HUES48 (cell line): ENCODE results near the gene TMEM181.
"Not testable (repeated sequence)": the region's sequence is repeated elsewhere in the genome, so short reads cannot be mapped to it uniquely, and the experiment has no call there.

Experiments used
- H3K27ac ChIP-seq: one replicate; pipeline ENCODE4 v1.7.0; 2013; ENCODE audit warnings: low read depth, low read length, inconsistent platforms
- H3K27me3 ChIP-seq: 2 replicates; pipeline ENCODE4 v1.6.1; 2013; ENCODE audit warnings: mild to moderate bottlenecking, low read length; ENCODE audit not compliant: control insufficient read depth, insufficient read depth
- H3K36me3 ChIP-seq: 2 replicates; pipeline ENCODE4 v1.6.1; 2013; ENCODE audit warnings: low read length; ENCODE audit not compliant: control insufficient read depth, insufficient read depth
- H3K4me1 ChIP-seq: 2 replicates; pipeline ENCODE4 v1.6.1; 2013; ENCODE audit warnings: mild to moderate bottlenecking, low read length; ENCODE audit not compliant: control insufficient read depth, insufficient read depth
- H3K4me3 ChIP-seq: 2 replicates; pipeline ENCODE4 v1.5.1; 2013; ENCODE audit warnings: mild to moderate bottlenecking, low read depth, low read length
- H3K9ac ChIP-seq: 2 replicates; pipeline ENCODE4 v1.6.1; 2013; ENCODE audit warnings: mild to moderate bottlenecking, low read depth, low read length, moderate library complexity
- H3K9me3 ChIP-seq: 2 replicates; pipeline ENCODE4 v1.6.1; 2013; ENCODE audit warnings: low read length; ENCODE audit not compliant: control insufficient read depth, insufficient read depth

The TMEM181 gene

GRCh38 chr6:158655569-158656450 is 95.9 kb downstream of the TMEM181 start:
- Histone ChIP-seq H3K9me3 (no peaks in the 10 kb centered on the region), H3K4me3 (no peak overlapping the region), H3K27me3 (no peaks in the 10 kb centered on the region), H3K36me3 (no peaks in the 10 kb centered on the region), H3K9ac (no peak overlapping the region), H3K4me1 (0 out of 2 replicates have a peak, but pooled peaks cover 3% of the 10 kb centered on the region), H3K27ac (no peak overlapping the region)

GRCh38 chr6:158656986-158657385 is 97.1 kb downstream of the TMEM181 start:
- H3K27me3 ChIP-seq, H3K36me3 ChIP-seq, H3K27ac ChIP-seq, H3K9me3 ChIP-seq, H3K4me1 ChIP-seq, H3K9ac ChIP-seq, H3K4me3 ChIP-seq: not testable (repeated sequence)

GRCh38 chr6:158660333-158660754 is 100.5 kb downstream of the TMEM181 start:
- Histone ChIP-seq H3K9me3 (no peaks in the 10 kb centered on the region), H3K27me3 (no peaks in the 10 kb centered on the region), H3K4me3 (no peak overlapping the region), H3K36me3 (no peaks in the 10 kb centered on the region), H3K4me1 (peaks cover 14% of the 10 kb centered on the region), H3K27ac (no peak overlapping the region), H3K9ac (no peak overlapping the region)

GRCh38 chr6:158661156-158661685 is 101.3 kb downstream of the TMEM181 start:
- Histone ChIP-seq H3K27me3 (no peaks in the 10 kb centered on the region), H3K36me3 (no peaks in the 10 kb centered on the region), H3K4me1 (peaks cover 14% of the 10 kb centered on the region), H3K27ac (no peak overlapping the region), H3K9me3 (no peaks in the 10 kb centered on the region), H3K4me3 (no peak overlapping the region), H3K9ac (no peak overlapping the region)

GRCh38 chr6:158662607-158662953 is 102.7 kb downstream of the TMEM181 start:
- no peak overlapping the region for H3K4me3 ChIP-seq
- peaks cover 14% of the 10 kb centered on the region for H3K4me1 ChIP-seq
- H3K9me3 ChIP-seq: no peaks in the 10 kb centered on the region
- no peaks in the 10 kb centered on the region for H3K27me3 ChIP-seq
- no peak overlapping the region for H3K27ac ChIP-seq
- no peak overlapping the region for H3K9ac ChIP-seq
- H3K36me3 ChIP-seq: no peaks in the 10 kb centered on the region

- Histone ChIP-seq H3K27ac (no peak overlapping the region), H3K27me3 (no peaks in the 10 kb centered on the region), H3K4me3 (0 out of 2 replicates have a peak overlapping the region, but pooled peaks have one; percentile 9), H3K36me3 (no peaks in the 10 kb centered on the region), H3K9me3 (no peaks in the 10 kb centered on the region), H3K9ac (no peak overlapping the region), H3K4me1 (peaks cover 14% of the 10 kb centered on the region)
Measured at GRCh38 chr6:158662954-158663624, 103.2 kb downstream of the TMEM181 start.

- H3K9ac ChIP-seq: no peak overlapping the region
- no peaks in the 10 kb centered on the region for H3K27me3 ChIP-seq
- H3K4me3 ChIP-seq: no peak overlapping the region
- peaks cover 14% of the 10 kb centered on the region for H3K4me1 ChIP-seq
- H3K36me3 ChIP-seq: no peaks in the 10 kb centered on the region
- no peak overlapping the region for H3K27ac ChIP-seq
- no peaks in the 10 kb centered on the region for H3K9me3 ChIP-seq
Measured at GRCh38 chr6:158663625-158664165, 103.8 kb downstream of the TMEM181 start.

- Histone ChIP-seq H3K4me3 (no peak overlapping the region), H3K4me1 (peaks cover 13% of the 10 kb centered on the region), H3K36me3 (no peaks in the 10 kb centered on the region), H3K9ac (no peak overlapping the region), H3K27me3 (no peaks in the 10 kb centered on the region), H3K9me3 (no peaks in the 10 kb centered on the region), H3K27ac (no peak overlapping the region)
Measured at GRCh38 chr6:158665332-158665731, 105.4 kb downstream of the TMEM181 start.

GRCh38 chr6:158666628-158667359 is 106.9 kb downstream of the TMEM181 start:
- Histone ChIP-seq H3K36me3 (no peaks in the 10 kb centered on the region), H3K27me3 (no peaks in the 10 kb centered on the region), H3K9ac (no peak overlapping the region), H3K9me3 (no peaks in the 10 kb centered on the region), H3K4me3 (no peak overlapping the region), H3K4me1 (peaks cover 11% of the 10 kb centered on the region), H3K27ac (no peak overlapping the region)

- Histone ChIP-seq H3K27me3 (no peaks in the 10 kb centered on the region), H3K4me3 (no peak overlapping the region), H3K4me1 (peaks cover 11% of the 10 kb centered on the region), H3K9ac (no peak overlapping the region), H3K9me3 (no peaks in the 10 kb centered on the region), H3K27ac (no peak overlapping the region), H3K36me3 (no peaks in the 10 kb centered on the region)
Measured at GRCh38 chr6:158667360-158667981, 107.6 kb downstream of the TMEM181 start.
